Measurements from ENCODE around the gene CEP112. TPM values are rescaled to one million over a fixed set of nuclear protein-coding genes. Genes with fewer than 3 reads are reported as not detected.
"Not testable (repeated sequence)": the region's sequence is repeated elsewhere in the genome, so short reads cannot be mapped to it uniquely, and the experiment has no call there.

The CEP112 gene
- total and polyA plus RNA-seq, 2 experiments from 2014 or later = 4.0 to 4.3 TPM

DNA sequence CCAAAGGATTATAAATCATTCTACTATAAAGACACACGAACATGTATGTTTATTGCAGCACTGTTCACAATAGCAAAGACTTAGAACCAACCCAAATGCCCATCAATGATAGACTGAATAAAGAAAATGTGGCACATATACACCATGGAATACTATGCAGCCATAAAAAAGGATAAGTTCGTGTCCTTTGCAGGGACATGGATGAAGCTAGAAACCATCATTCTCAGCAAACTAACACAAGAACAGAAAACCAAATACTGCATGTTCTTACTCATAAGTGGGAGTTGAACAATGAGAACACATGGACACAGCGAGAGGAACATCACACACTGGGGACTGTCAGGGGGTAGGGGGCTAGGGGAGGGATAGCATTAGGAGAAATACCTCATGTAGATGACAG is 111.3 kb downstream of the CEP112 start:
- H3K36me3 Mint-ChIP-seq (ENCODE audit: low read depth); H4K20me1 ChIP-seq (replicated peaks; ENCODE audit: insufficient read depth); DNase-seq (ENCODE audit: low spot score); H3K4me1 ChIP-seq (ENCODE audit: insufficient read depth); H3K9me2 ChIP-seq (ENCODE audit: insufficient read depth); H3K27me3 ChIP-seq (ENCODE audit: insufficient read depth); H3K27ac ChIP-seq (ENCODE audit: low read depth); H3K4me2 ChIP-seq; H3K27ac Mint-ChIP-seq; H3F3A ChIP-seq (replicated peaks; ENCODE audit: low read depth); H3K27me3 Mint-ChIP-seq (ENCODE audit: insufficient read depth, low read depth, poor library complexity); H3K4me1 Mint-ChIP-seq; H3K4me3 Mint-ChIP-seq; H2AFZ ChIP-seq; H3K79me2 ChIP-seq (replicated peaks; ENCODE audit: insufficient read depth); H3K36me3 ChIP-seq (ENCODE audit: insufficient read depth); ATAC-seq; H3K9me3 Mint-ChIP-seq; H3K4me3 ChIP-seq: not testable (repeated sequence)

DNA sequence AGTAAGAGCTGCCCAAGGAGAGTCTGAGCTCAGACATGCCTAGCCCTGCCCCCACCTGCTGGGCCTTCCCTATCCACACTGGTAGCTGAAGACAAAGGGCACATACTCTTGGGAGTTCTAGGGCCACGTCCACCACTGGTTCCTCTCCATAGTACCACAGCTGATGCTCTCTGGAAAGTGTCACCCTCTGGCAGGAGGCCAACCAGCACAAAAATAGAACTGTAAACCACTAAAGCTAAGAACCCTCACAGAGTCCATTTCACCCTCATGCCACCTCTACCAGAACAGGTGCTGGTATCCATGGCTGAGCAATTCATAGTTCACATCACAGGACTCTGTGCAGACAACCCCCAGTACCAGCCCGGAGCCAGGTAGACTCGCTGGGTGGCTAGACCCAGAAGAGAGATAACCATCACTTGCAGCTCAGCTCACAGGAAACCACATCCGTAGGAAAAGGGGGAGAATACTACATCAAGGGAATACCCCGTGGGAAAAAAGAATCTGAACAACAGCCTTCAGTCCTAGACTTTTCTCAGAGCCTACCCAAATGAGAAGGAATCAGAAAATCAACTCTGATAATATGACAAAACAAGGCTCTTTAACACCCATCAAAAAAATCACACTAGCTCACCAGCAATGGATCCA is 115.3 kb downstream of the CEP112 start:
- Mint-ChIP-seq H3K9me3 (no peaks in the 10 kb centered on the region; the same call in 1 of the 3 replicates), H3K36me3 (ENCODE audit: low read depth) (peaks cover 4% of the 10 kb centered on the region; the same call in 1 of the 3 replicates), H3K27ac (no peak overlapping the region), H3K4me3 (no peak overlapping the region), H3K27me3 (ENCODE audit: insufficient read depth, low read depth, poor library complexity) (peaks cover 4% of the 10 kb centered on the region), H3K4me1 (no peaks in the 10 kb centered on the region)
- Histone ChIP-seq H3K36me3 (ENCODE audit: insufficient read depth) (no peaks in the 10 kb centered on the region), H2AFZ (no peak overlapping the region), H3F3A (replicated peaks; ENCODE audit: low read depth) (no peaks in the 10 kb centered on the region), H3K27ac (ENCODE audit: low read depth) (no peak overlapping the region), H3K79me2 (replicated peaks; ENCODE audit: insufficient read depth) (no peaks in the 10 kb centered on the region), H3K27me3 (ENCODE audit: insufficient read depth) (no peaks in the 10 kb centered on the region), H3K4me2 (no peak overlapping the region), H3K4me3 (no peak overlapping the region), H3K4me1 (ENCODE audit: insufficient read depth) (no peaks in the 10 kb centered on the region), H3K9me2 (ENCODE audit: insufficient read depth) (no peaks in the 10 kb centered on the region), H4K20me1 (replicated peaks; ENCODE audit: insufficient read depth) (no peaks in the 10 kb centered on the region)
- DNase-seq (ENCODE audit: low spot score) (no peak), ATAC-seq (no peak)
- TF ChIP-seq EZH2phosphoT487 (IDR thresholded peaks at IDR 0.05; ENCODE audit: unreplicated experiment) (no peak), POLR2AphosphoS5 (IDR thresholded peaks at IDR 0.05; ENCODE audit: low read depth) (no peak), STAT1 (IDR thresholded peaks at IDR 0.05; ENCODE audit: unreplicated experiment) (no peak), JUNB (IDR thresholded peaks at IDR 0.05; ENCODE audit: unreplicated experiment) (no peak), ZNF331 (CRISPR knock-in tag; IDR thresholded peaks at IDR 0.05; ENCODE audit: low read depth) (no peak), EZH2 (IDR thresholded peaks at IDR 0.05; ENCODE audit: low read depth, unreplicated experiment) (no peak), ZNF114 (CRISPR knock-in tag; IDR thresholded peaks at IDR 0.05) (no peak), NANOG (IDR thresholded peaks at IDR 0.05; ENCODE audit: borderline replicate concordance) (no peak)
- TF ChIP-seq, protein P1, sequence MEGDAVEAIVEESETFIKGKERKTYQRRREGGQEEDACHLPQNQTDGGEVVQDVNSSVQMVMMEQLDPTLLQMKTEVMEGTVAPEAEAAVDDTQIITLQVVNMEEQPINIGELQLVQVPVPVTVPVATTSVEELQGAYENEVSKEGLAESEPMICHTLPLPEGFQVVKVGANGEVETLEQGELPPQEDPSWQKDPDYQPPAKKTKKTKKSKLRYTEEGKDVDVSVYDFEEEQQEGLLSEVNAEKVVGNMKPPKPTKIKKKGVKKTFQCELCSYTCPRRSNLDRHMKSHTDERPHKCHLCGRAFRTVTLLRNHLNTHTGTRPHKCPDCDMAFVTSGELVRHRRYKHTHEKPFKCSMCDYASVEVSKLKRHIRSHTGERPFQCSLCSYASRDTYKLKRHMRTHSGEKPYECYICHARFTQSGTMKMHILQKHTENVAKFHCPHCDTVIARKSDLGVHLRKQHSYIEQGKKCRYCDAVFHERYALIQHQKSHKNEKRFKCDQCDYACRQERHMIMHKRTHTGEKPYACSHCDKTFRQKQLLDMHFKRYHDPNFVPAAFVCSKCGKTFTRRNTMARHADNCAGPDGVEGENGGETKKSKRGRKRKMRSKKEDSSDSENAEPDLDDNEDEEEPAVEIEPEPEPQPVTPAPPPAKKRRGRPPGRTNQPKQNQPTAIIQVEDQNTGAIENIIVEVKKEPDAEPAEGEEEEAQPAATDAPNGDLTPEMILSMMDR (conservative IDR thresholded peaks at IDR 0.05; ENCODE audit: low read depth in 2 of 2) = no peak
- TF ChIP-seq, protein P2, sequence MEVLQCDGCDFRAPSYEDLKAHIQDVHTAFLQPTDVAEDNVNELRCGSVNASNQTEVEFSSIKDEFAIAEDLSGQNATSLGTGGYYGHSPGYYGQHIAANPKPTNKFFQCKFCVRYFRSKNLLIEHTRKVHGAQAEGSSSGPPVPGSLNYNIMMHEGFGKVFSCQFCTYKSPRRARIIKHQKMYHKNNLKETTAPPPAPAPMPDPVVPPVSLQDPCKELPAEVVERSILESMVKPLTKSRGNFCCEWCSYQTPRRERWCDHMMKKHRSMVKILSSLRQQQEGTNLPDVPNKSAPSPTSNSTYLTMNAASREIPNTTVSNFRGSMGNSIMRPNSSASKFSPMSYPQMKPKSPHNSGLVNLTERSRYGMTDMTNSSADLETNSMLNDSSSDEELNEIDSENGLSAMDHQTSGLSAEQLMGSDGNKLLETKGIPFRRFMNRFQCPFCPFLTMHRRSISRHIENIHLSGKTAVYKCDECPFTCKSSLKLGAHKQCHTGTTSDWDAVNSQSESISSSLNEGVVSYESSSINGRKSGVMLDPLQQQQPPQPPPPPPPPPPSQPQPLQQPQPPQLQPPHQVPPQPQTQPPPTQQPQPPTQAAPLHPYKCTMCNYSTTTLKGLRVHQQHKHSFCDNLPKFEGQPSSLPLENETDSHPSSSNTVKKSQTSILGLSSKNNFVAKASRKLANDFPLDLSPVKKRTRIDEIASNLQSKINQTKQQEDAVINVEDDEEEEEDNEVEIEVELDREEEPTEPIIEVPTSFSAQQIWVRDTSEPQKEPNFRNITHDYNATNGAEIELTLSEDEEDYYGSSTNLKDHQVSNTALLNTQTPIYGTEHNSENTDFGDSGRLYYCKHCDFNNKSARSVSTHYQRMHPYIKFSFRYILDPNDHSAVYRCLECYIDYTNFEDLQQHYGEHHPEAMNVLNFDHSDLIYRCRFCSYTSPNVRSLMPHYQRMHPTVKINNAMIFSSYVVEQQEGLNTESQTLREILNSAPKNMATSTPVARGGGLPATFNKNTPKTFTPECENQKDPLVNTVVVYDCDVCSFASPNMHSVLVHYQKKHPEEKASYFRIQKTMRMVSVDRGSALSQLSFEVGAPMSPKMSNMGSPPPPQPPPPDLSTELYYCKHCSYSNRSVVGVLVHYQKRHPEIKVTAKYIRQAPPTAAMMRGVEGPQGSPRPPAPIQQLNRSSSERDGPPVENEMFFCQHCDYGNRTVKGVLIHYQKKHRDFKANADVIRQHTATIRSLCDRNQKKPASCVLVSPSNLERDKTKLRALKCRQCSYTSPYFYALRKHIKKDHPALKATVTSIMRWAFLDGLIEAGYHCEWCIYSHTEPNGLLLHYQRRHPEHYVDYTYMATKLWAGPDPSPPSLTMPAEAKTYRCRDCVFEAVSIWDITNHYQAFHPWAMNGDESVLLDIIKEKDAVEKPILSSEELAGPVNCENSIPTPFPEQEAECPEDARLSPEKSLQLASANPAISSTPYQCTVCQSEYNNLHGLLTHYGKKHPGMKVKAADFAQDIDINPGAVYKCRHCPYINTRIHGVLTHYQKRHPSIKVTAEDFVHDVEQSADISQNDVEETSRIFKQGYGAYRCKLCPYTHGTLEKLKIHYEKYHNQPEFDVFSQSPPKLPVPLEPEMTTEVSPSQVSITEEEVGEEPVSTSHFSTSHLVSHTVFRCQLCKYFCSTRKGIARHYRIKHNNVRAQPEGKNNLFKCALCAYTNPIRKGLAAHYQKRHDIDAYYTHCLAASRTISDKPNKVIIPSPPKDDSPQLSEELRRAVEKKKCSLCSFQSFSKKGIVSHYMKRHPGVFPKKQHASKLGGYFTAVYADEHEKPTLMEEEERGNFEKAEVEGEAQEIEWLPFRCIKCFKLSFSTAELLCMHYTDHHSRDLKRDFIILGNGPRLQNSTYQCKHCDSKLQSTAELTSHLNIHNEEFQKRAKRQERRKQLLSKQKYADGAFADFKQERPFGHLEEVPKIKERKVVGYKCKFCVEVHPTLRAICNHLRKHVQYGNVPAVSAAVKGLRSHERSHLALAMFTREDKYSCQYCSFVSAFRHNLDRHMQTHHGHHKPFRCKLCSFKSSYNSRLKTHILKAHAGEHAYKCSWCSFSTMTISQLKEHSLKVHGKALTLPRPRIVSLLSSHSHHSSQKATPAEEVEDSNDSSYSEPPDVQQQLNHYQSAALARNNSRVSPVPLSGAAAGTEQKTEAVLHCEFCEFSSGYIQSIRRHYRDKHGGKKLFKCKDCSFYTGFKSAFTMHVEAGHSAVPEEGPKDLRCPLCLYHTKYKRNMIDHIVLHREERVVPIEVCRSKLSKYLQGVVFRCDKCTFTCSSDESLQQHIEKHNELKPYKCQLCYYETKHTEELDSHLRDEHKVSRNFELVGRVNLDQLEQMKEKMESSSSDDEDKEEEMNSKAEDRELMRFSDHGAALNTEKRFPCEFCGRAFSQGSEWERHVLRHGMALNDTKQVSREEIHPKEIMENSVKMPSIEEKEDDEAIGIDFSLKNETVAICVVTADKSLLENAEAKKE (CRISPR knock-in tag; IDR thresholded peaks at IDR 0.05) = no peak
- TF ChIP-seq, protein P3, sequence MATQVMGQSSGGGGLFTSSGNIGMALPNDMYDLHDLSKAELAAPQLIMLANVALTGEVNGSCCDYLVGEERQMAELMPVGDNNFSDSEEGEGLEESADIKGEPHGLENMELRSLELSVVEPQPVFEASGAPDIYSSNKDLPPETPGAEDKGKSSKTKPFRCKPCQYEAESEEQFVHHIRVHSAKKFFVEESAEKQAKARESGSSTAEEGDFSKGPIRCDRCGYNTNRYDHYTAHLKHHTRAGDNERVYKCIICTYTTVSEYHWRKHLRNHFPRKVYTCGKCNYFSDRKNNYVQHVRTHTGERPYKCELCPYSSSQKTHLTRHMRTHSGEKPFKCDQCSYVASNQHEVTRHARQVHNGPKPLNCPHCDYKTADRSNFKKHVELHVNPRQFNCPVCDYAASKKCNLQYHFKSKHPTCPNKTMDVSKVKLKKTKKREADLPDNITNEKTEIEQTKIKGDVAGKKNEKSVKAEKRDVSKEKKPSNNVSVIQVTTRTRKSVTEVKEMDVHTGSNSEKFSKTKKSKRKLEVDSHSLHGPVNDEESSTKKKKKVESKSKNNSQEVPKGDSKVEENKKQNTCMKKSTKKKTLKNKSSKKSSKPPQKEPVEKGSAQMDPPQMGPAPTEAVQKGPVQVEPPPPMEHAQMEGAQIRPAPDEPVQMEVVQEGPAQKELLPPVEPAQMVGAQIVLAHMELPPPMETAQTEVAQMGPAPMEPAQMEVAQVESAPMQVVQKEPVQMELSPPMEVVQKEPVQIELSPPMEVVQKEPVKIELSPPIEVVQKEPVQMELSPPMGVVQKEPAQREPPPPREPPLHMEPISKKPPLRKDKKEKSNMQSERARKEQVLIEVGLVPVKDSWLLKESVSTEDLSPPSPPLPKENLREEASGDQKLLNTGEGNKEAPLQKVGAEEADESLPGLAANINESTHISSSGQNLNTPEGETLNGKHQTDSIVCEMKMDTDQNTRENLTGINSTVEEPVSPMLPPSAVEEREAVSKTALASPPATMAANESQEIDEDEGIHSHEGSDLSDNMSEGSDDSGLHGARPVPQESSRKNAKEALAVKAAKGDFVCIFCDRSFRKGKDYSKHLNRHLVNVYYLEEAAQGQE (IDR thresholded peaks at IDR 0.05; ENCODE audit: unreplicated experiment) = no peak
